H54 (cell line): ENCODE results near the gene ZBTB5.
A peak's percentile ranks its signal among the peaks of the same experiment; 100 is the strongest.
"Not testable (repeated sequence)": the region's sequence is repeated elsewhere in the genome, so short reads cannot be mapped to it uniquely, and the experiment has no call there.

Experiments used
- DNase-seq: peaks from one replicate; pipeline ENCODE4 v3.0.0; 2011; ENCODE audit warnings: low spot score, mixed read lengths; ENCODE audit not compliant: insufficient read length
- FAIRE-seq: peaks from 3 replicates; lab custom pipeline; 2011; peaks lifted over from hg19 to GRCh38; lab: Jason Lieb, UNC
- POLR2A ChIP-seq: IDR thresholded peaks from 2 replicates; pipeline ENCODE4 v1.6.1; 2011; ENCODE audit warnings: low read depth, mild to moderate bottlenecking, low read length

The ZBTB5 gene

GRCh38 chr9:37465249-37466036 is at the start of gene ZBTB5:
TSS of gene ZBTB5 (minus strand) at chr9:37465450. CDS start at chr9:37442551, 22,899 bp downstream.
- peak; percentile 57; the same call in 1 of the 2 replicates for TF ChIP-seq POLR2A
- peak; percentile 93 for FAIRE-seq

GRCh38 chr9:37514999-37515398 is 49.7 kb upstream of the ZBTB5 start:
- no peak for TF ChIP-seq POLR2A
- no peak for DNase-seq
- FAIRE-seq, result no peak

More at GRCh38 chr9:37465249-37466036, at the start of gene ZBTB5:
- peak; percentile 61 for DNase-seq

- not testable (repeated sequence) for FAIRE-seq, DNase-seq
These were observed 49.2 kb upstream of the ZBTB5 start for GRCh38 chr9:37514415-37514814.

GRCh38 chr9:37512437-37512836 is 47.2 kb upstream of the ZBTB5 start:
- no peak for TF ChIP-seq POLR2A
- DNase-seq (no peak), FAIRE-seq (no peak)

- FAIRE-seq (no peak), DNase-seq (no peak)
- no peak for TF ChIP-seq POLR2A
These were observed 46.1 kb upstream of the ZBTB5 start for GRCh38 chr9:37511016-37512010.

GRCh38 chr9:37510053-37510452 is 44.8 kb upstream of the ZBTB5 start:
- not testable (repeated sequence) for DNase-seq, FAIRE-seq

GRCh38 chr9:37509536-37509935 is 44.3 kb upstream of the ZBTB5 start:
- FAIRE-seq, result no peak
- no peak for DNase-seq
- TF ChIP-seq POLR2A, result no peak

- no peak for FAIRE-seq
- DNase-seq, result no peak
- no peak for TF ChIP-seq POLR2A
These were observed 43.6 kb upstream of the ZBTB5 start for GRCh38 chr9:37508834-37509206.

GRCh38 chr9:37508135-37508833 is 43.0 kb upstream of the ZBTB5 start:
- DNase-seq (no peak), FAIRE-seq (no peak)
- TF ChIP-seq POLR2A, result no peak

- FAIRE-seq, result no peak
- TF ChIP-seq POLR2A, result no peak
- no peak for DNase-seq
These were observed 42.4 kb upstream of the ZBTB5 start for GRCh38 chr9:37507566-37508134.

- no peak for DNase-seq
- no peak for FAIRE-seq
- no peak for TF ChIP-seq POLR2A
These were observed 39.4 kb upstream of the ZBTB5 start for GRCh38 chr9:37504605-37505004.

GRCh38 chr9:37503736-37504135 is 38.5 kb upstream of the ZBTB5 start:
- TF ChIP-seq POLR2A, result no peak
- FAIRE-seq, result no peak
- DNase-seq, result no peak

GRCh38 chr9:37501957-37502596 is 36.8 kb upstream of the ZBTB5 start:
- TF ChIP-seq POLR2A, result no peak
- DNase-seq (no peak), FAIRE-seq (no peak)

GRCh38 chr9:37499297-37499696 is 34.0 kb upstream of the ZBTB5 start:
- DNase-seq (no peak), FAIRE-seq (no peak)
- no peak for TF ChIP-seq POLR2A
